Activated T-helper 1 cell treated with anti-CD3 and anti-CD28 coated beads, Interleukin-2, amount 50 U/mL, for 16 hours (primary cell): Measurements from ENCODE around the gene TBC1D22B.
"Not testable (repeated sequence)": the region's sequence is repeated elsewhere in the genome, so short reads cannot be mapped to it uniquely, and the experiment has no call there.

ENCODE experiments used
- DNase-seq, 2 donors: peaks; one replicate each; pipeline ENCODE4 v3.0.0-alpha.2; 2020; ENCODE audit warnings: low read depth in 1 of 2, low spot score in 1 of 2

The TBC1D22B gene

DNA sequence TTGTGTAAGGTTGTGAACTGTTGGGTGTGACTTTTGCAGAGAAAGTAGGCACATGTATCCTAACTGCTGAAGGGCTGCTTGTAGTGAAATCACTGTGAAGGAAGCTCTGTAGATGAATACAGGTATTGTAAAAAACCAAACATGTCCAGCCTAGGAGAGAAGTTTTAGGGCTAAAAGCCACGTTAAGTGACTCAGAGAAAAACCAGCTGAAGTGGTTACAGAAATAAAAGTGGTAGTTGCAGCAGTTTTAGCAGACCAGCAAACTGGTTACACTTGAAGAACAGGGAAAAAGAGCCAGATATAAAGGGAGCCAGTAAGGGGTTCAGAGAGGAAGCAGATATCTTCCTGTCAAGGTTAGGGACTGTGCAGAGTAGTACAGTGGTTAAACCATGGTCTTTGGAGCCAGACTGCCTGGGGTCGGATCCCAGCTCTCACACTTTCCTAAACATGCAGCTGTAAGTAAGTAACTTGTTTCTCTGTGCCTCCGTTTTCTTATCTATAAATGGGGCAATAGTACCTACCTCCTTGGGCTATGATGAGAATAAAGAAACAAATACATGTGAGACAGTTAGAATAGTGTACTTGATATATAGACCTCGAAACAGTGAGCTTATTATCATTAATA, 62.4 kb downstream of the TBC1D22B start:
- no peak for DNase-seq

DNA sequence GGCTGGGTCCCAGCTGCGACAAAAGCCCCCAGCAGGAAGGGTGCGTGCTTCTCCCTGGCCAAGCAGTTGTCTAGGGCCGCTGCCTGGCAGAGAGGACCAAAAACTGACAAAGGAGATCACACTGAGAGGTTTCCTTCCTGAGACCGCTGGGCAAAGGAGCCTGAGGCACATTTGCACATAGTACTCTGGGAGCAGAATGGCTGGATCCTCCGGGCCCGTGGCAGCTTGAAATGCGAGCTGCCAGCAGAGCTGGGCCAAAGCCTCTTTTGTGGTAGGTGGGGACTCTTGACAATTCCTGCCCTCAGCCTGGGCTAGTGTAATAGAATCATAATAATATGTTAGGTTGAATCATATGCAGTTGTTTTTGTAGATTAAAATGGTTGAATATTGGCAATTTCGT, 63.1 kb downstream of the TBC1D22B start:
- no peak for DNase-seq

DNA sequence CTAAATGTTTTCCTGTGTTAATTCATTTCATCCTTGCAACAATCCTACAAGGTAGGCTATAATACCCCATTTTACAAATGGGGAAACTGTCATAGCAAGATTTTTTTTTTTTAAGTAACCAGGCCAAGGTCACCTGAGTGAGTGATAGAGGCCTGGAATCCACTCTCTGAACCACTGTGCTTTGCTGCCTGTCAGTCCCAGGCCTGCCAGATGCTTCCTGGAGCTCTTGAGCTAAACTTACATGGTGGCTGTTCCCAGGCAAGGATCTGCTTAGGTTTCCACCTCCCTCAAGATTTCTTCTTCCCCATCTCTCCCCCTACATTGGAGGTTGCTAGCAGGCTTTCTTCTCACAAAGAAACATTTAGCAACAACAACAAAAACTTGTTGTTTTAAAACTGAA, 63.5 kb downstream of the TBC1D22B start:
- DNase-seq: no peak

DNA sequence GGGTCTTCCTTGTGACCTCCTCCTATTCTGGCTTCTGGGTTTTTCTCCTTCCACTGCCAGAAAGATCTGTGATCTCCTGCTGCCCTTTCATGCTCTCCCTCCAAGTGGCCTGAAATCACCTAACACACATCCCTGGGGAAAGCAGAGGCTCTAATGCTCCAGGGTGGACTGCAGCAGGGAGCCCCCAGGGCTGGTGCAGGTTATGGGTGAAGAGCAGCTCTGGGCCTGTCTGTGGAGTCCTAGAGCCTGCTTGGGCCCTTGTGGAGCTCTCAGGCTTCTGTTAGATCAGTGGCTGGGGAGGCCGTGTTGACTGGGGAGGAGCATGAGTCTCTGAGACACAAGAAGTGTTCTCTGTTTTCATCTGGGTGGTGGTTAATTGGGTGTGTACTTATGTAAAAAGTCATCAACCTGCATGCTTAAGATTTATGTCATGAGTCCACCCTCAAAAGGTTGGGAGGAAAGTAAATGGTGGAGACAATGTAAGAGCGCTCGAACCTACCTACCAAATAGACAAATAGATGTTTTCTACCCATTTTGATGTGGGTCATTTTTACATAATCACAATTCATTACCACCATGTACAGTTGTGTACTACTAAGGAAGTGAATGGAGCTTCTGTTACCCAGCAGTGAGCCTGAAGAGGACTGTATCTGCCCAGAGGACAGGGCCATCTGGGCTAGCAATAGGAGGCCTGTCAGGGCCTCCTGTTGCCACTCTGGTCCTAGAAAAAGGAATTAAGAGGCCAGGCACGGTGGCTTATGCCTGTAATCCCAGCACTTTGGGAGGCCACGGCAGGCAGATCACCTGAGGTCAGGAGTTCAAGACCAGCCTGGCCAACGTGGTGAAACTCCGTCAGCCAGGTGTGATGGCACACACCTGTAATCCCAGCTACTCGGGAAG, 64.2 kb downstream of the TBC1D22B start:
- DNase-seq: no peak

DNA sequence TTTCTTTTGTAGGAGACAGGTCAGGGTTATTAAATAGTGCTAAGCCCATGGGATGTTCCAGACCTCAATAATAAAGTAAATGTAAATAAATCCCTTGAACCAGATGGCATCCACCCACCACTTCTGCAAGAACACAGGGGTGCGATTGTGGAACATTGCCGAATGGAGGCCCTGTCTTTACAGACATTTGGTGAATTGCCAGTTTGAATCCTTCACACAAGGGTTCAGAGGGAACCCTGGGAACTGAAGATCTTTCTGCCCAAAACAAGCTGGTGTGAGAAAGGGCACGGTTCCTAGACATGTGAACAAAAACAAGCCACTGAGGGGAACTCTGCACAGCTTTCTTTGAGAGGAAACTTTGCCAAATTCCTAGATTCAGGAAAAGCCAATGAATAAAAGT, 66.0 kb downstream of the TBC1D22B start:
- no peak for DNase-seq

DNA sequence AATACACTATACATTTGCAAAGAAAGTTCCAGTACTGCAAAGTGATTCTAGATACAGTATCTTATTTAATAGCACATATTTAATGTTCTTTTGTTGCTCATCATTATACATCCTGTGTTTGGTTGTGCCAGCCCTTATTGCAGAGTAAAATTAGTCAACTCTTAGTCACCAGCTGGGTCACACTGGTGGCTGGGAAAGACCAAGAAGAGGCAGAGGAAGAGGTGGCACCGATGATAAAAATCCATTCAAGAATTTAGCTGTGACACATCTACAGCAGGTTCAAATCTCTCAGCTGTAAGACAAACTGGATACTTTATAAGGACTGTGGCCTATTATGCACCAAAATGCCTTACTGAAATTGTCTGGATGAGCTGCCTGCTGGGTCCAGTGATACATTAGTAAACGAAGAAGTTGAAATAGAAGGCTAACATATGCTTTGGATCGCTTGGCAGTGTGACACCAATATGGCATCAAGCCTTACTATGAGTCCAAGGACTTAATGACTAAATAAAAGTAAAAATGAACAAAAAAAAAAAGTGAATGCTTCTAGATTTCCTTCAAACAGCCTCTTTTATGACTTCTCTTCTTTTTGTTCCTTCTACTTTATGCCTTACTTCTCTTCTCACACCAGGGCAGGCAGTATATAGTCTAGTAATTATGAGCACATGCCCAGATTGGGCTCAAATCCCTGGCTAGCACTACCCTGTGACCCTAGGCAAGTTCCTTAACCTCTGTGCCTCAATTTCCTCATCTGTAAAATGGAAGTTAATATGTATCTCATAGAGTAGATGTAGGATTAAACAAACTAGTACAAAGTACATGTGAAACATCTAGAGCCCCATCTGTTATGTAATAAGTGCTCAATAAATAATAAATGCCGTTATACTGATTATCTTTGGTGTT, 66.8 kb downstream of the TBC1D22B start:
- DNase-seq: no peak

DNA sequence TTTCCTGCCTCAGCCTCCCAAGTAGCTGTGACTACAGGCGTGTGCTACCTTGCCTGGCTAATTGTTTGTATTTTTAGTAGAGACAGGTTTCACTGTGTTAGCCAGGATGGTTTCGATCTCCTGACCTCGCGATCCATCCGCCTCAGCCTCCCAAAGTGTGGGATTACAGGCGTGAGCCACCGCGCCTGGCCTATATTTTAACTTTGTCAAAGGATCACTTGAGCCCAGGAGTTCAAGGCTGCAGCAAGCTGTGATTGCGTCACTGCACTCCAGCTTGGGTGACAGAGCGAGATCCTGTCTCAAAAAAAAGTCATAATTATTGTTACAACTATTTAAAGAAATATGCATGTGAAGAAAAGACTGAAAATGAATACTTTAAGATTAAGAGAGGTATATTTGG, 72.8 kb downstream of the TBC1D22B start:
- DNase-seq: not testable (repeated sequence)

DNA sequence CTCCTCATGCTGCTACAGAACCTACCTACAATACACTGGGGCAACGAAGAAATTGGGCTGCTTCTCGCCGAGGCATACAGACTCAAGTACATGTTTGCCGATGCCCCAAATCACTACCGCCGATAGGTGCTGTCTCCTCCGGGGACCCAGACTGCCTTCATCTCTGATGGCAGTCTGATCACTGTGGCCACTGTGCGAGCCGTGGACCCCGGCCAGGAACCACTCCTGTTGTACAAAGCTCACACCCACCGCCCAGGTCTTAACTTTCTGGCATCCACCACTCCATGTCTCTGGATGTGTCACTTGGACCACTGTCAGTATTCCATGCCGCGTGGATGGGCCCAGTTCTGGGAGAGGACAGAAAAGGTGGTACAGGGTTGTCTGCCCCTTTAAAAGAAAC, 73.5 kb downstream of the TBC1D22B start:
- no peak for DNase-seq

DNA sequence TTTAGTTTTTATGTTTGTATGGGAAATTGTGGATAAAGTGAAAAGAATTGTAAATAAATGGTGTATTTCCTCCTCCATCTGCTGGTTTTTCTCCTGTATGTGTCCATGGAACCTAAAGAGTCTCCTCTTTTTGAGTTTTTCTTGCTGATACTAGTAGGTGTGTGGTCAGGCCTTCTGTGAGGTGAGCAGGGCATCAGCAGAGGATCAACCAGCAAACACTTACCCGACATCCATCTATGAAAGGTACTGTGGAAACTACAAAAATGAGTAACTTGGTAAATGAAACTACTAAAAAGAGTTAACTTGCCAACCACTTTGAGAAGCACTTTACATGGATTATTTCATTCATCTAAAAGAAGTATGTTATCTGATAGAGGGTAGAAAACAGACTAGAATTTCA, 75.3 kb downstream of the TBC1D22B start:
- DNase-seq: no peak

DNA sequence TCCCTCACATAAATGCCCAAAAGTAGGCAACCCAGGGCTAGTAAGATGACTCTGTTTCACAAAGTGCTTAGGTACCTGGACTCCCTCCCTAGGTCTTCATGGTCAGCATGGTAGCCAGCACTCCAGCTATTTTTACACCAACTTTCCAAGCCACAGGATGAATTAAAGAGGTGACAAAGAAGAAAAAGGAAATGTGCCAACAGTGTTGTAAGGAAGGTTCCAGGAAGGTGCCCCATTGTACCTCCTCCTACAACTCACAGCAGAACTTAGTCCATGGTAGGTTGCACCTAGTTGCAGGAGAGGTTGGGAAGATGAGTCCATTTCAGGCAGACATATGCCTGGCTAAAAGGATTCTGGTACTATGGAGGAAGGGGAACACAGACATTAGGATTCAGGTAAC, 76.5 kb downstream of the TBC1D22B start:
- DNase-seq: no peak

DNA sequence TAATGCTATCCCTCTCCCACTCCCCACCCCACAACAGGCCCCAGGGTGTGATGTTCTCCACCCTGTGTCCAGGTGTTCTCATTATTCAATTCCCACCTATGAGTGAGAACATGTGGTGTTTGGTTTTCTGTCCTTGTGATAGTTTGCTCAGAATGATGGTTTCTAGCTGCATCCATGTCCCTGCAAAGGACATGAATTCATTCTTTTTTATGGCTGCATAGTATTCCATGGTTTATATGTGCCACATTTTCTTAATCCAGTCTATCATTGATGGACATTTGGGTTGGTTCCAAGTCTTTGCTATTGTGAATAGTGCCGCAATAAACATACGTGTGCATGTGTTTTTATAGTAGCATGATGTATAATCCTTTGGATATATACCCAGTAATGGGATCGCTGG, 80.7 kb downstream of the TBC1D22B start:
- DNase-seq: not testable (repeated sequence)

DNA sequence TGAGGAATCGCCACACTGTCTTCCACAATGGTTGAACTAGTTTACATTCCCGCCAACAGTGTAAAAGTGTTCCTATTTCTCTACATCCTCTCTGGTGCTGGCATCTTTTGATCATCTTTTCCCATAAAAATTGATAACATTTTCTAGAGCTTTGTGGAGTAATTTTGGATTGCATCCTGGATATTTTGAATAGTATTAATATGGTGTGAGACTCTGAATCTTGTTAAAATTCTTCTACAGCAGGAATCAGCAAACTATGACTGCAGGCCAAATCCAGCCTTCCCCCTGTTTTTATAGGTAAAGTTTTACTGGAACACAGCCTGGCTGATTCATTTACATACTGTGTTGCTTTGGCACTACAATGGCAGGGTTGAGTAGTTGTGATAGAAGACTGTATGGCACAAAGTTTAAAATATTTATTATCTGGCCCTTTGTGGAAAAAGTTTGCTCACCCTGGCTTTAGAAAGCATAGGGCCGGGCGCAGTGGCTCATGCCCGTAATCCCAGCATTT, 81.2 kb downstream of the TBC1D22B start:
- DNase-seq: no peak

DNA sequence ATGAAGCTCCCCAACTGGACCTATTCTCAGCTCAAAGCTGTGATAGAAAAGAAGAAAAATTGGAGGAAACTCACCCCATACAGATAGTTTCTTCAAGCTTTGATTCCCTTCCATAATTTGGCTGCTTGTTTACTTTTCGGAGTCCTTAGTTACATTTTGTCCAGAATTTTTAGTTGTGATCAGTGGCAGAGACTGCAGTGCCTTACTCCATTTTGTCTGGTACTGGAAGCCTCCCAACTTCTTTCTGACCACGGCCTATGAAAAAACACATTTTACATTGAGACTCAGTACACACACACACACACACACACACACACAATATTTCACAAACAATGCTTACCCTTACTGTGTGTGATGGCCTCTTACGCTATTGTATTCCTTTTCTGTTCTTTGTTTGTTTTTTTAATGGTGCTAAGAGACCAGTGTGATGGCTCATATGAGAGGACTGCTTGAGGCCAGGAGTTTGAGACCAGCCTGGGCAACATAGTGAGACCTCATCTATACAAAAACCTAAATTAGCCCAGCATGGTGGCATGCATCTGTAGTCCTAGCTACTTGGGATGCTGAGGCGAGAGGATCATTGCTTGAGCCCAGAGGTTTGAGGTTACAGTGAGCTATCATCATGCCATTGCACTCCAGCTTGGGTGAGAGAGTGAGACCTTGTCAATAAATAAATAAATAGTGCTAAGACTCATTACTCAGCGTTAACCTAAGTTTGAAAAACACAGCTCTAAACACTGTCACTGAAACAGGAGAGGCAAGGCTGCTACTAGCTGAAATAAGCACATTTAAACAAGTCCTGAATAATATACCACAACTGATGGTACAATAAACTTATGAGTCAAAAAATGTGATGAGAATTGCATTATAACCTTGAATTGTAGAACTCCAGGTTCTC, 82.4 kb downstream of the TBC1D22B start:
- DNase-seq: no peak

DNA sequence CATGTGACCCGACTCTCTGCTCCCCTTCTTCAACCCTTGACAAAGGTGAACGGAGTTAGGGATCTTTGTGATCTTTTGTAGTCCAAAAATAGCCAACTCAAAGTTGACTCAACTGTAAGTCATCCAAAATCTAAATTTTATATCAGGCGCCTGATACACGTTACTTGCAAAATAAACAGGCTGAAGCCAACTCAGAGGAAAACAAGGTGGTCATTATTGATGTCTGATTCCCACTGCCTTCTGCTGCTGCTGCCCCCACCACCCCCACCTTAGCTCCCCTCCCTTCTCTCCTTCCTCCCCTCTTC, 83.0 kb downstream of the TBC1D22B start:
- DNase-seq: no peak

DNA sequence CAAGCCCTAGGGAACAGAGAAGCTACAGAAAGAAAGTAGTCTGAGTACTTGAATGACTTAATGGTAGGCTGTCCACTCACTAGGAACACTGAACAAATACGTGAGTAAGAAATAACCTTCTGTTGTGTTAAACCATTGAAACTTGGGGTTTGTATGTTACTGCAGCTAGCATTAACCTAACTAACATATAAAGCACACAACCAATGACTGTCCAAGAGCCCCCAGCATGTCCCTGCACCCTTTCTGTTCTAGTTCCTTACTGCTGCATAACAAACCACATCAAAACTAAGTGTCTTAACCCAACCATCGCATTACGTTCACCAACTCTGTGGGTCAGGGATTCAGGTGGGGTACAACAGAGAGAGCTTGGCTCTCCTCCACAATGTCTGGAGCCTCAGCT, 85.7 kb downstream of the TBC1D22B start:
- DNase-seq: no peak

DNA sequence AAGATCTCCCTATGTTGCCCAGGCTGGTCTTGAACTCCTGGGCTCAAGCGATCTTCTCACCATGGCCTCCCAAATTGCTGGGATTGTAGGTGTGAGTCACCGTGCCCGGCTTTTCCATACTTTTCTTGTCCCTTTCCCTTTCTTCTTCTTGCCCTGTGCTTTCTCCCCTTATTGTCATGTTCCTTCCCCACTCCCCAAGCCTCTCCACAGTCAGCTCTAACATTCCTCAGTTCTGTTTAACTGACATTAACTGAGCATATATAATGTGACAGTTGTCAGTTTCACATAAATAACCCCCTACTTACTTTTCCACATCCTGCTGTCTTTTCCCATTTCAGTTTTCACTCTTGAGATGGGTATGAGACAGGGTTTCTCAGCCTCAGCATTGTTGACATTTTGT, 86.7 kb downstream of the TBC1D22B start:
- DNase-seq: no peak

DNA sequence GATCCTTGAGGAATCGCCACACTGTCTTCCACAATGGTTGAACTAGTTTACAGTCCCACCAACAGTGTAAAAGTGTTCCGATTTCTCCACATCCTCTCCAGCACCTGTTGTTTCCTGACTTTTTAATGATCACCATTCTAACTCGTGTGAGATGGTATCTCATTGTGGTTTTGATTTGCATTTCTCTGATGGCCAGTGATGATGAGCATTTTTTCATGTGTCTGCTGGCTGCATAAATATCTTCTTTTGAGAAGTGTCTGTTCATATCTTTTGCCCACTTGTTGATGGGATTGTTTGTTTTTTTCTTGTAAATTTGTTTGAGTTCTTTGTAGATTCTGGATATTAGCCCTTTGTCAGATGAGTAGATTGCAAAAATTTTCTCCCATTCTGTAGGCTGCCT, 88.2 kb downstream of the TBC1D22B start:
- not testable (repeated sequence) for DNase-seq

DNA sequence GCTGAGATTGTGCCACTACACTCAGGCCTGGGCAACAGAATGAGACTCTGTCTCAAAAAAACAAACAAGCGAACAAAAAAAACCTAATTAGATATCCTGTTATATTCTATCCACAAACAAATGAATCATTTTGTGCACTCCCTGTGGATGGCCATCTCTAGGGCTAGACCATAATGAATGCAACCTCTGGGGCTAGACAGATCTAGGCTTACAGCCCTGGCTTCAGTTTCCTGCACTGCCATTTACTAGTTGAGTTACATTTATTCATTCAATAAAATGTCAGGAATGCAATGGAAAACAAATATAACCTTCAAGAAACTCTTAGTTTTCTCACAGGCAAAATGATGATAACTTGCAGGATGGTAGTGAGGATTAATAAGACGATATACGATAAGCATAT, 89.6 kb downstream of the TBC1D22B start:
- DNase-seq: no peak

DNA sequence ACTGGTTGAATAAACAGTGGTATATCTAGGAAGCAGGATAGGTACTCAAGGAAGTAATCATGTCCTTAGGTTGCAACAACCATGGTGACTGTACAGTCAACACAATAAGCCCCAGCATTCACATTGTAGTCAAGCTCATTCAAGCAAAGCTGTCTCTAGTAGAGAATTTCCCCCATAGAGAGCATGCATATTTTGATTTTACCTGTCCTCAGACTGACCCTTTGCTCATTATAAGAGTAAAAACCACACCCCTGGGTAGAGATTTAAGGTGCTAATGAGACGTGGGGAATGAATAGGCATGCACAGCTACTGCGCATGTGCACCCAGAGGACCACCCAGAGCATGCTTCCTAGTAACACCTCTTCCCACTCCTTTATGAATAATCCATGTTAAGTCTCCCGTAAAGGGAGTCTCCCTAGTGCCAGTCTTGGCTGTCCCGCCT, 90.1 kb downstream of the TBC1D22B start:
- DNase-seq: no peak

DNA sequence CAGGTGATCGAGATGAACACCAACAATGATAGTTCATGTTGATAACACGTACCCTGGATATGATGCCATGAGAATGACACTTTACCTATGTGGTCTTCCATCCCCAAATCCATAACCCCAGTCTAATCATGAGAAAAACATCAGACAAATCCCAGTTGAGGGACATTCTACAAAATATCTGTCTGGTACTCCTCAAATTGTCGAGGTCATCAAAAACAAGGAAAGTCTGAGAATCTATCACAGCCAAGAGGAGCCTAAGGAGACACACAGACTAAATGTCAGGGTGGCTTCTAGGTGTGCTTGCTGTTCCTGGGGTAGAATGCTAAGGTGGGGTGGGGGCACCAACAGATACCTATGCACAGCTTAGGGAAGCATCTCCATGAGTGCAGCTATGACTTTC, 93.5 kb downstream of the TBC1D22B start:
- DNase-seq: no peak

DNA sequence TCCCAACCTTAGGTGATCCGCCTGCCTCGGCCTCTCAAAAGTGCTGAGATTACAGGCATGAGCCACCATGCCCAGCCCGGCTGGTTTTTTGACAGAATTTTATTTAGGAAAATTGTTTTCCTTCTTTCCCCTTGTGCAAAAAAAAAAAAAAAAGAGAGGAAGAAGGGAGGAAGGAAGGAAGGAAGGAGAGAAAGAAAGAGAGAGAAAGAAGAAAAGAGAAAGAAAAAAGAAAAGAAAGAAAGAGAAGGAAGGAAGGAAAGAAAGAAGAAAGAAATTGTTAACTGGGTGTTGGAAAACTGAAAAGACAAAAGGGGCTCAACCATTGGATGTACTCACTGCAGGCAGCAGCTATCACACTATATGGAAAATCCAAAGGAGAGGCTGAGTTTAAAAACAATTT, 94.8 kb downstream of the TBC1D22B start:
- no peak for DNase-seq
